A549 (cell line): ENCODE results near the gene CAPN14. TPM values are rescaled to one million over a fixed set of nuclear protein-coding genes. Genes with fewer than 3 reads are reported as not detected.

ENCODE experiments used
- ATAC-seq, 2 experiments: fragments of 200-7000 bp in 1 of 2; fragments of >200 bp in 1 of 2; cut with Nextera tagmentation in 1 of 2; cut with Tn5 transposase in 1 of 2; 3 replicates each; pipeline versions ENCODE4 v1.8.0 to v1.9.1; 2018 to 2020; ENCODE audit warnings: mild to moderate bottlenecking in 1 of 2, moderate library complexity in 1 of 2
- CTCF ChIA-PET: fragments of 300-600 bp; sonication (Branson Sonifier 250); formaldehyde crosslinking; extraction: SDS; loops from one replicate; lab custom pipeline; 2021; ENCODE audit warnings: antibody characterized with exemption, inconsistent platforms; lab: Yijun Ruan, JAX
- POLR2A ChIA-PET: fragments of 350-600 bp; formaldehyde crosslinking; extraction: SDS; loops from one replicate; lab custom pipeline; 2021; ENCODE audit warnings: antibody characterized with exemption, inconsistent platforms; lab: Yijun Ruan, JAX
- DNase-seq, 2 experiments: peaks; one replicate each; pipeline versions ENCODE4 v3.0.0 to v3.0.0-alpha.2; 2011 to 2016; ENCODE audit warnings: low read depth in 1 of 2, low spot score in 1 of 2
- FAIRE-seq: peaks from 2 replicates; lab custom pipeline; 2011; peaks lifted over from hg19 to GRCh38; lab: Jason Lieb, UNC
- H3K27ac ChIP-seq, 2 experiments: fragments of >200 bp; sonication (Bioruptor Twin); formaldehyde crosslinking; 3 replicates each; pipeline ENCODE4 v1.5.1; 2016 to 2017
- H3K4me1 ChIP-seq: fragments of >200 bp; sonication (Bioruptor Twin); formaldehyde crosslinking; 3 replicates; pipeline ENCODE4 v1.6.1; 2016
- H3K4me2 ChIP-seq: fragments of >200 bp; sonication (Bioruptor Twin); formaldehyde crosslinking; 3 replicates; pipeline ENCODE4 v1.6.1; 2016
- H3K4me3 ChIP-seq: fragments of >200 bp; sonication (Bioruptor Twin); formaldehyde crosslinking; 3 replicates; pipeline ENCODE4 v1.5.1; 2016
- H3K9me3 ChIP-seq: fragments of >200 bp; sonication (Bioruptor Twin); formaldehyde crosslinking; 3 replicates; pipeline ENCODE4 v1.6.1; 2016
- CEBPB ChIP-seq, 2 experiments: fragments of >200 bp in 1 of 2; sonication (Bioruptor Twin) in 1 of 2; formaldehyde crosslinking in 1 of 2; IDR thresholded peaks; 2 replicates each; pipeline ENCODE4 v1.6.1; 2012 to 2016
- CTCF ChIP-seq: fragments of >200 bp; sonication (Bioruptor Twin); formaldehyde crosslinking; IDR thresholded peaks from 3 replicates; pipeline ENCODE4 v1.5.1; 2016
- EHF ChIP-seq: fragments of 250-450 bp; sonication (Bioruptor Pico); IDR thresholded peaks from 2 replicates; pipeline ENCODE4 v1.5.0; 2020; ENCODE audit warnings: mild to moderate bottlenecking
- EHMT2 ChIP-seq: fragments of 200-600 bp; sonication (generic); IDR thresholded peaks from 2 replicates; pipeline ENCODE4 v1.6.1; 2016; ENCODE audit warnings: antibody characterized with exemption, low read depth, mild to moderate bottlenecking, moderate library complexity
- FOSL2 ChIP-seq, 2 experiments: fragments of 450-650 bp in 1 of 2; fragments of >200 bp in 1 of 2; sonication (Bioruptor Twin) in 1 of 2; formaldehyde crosslinking; IDR thresholded peaks; 2 replicates each; pipeline versions ENCODE4 v1.5.0 to v1.6.1; 2016 to 2020; ENCODE audit warnings: mild to moderate bottlenecking in 1 of 2, moderate library complexity in 1 of 2
- GATA3 ChIP-seq: IDR thresholded peaks from 2 replicates; pipeline ENCODE4 v1.6.1; 2012; ENCODE audit warnings: borderline replicate concordance
- HDAC2 ChIP-seq: fragments of 200-600 bp; sonication (generic); IDR thresholded peaks from 2 replicates; pipeline ENCODE4 v1.6.1; 2016
- HES2 ChIP-seq: fragments of >200 bp; sonication (Bioruptor Twin); formaldehyde crosslinking; IDR thresholded peaks from 2 replicates; pipeline ENCODE4 v1.6.1; 2016
- JUN ChIP-seq, 2 experiments: fragments of >200 bp; sonication (Bioruptor Twin); formaldehyde crosslinking; IDR thresholded peaks; 2 replicates in 1 of 2; 3 replicates in 1 of 2; pipeline ENCODE4 v1.6.1; 2016 to 2017
- JUNB ChIP-seq: fragments of >200 bp; sonication (Bioruptor Twin); formaldehyde crosslinking; IDR thresholded peaks from 2 replicates; pipeline ENCODE4 v1.6.1; 2016
- KDM1A ChIP-seq: fragments of 200-600 bp; sonication (generic); IDR thresholded peaks from 2 replicates; pipeline ENCODE4 v1.6.1; 2016; ENCODE audit warnings: low read depth, mild to moderate bottlenecking
- KDM5A ChIP-seq: fragments of 200-600 bp; sonication (generic); IDR thresholded peaks from 2 replicates; pipeline ENCODE4 v1.6.1; 2016; ENCODE audit warnings: antibody characterized with exemption, mild to moderate bottlenecking
- MAFK ChIP-seq: fragments of 450-650 bp; IDR thresholded peaks from 2 replicates; pipeline ENCODE4 v1.6.1; 2014; ENCODE audit not compliant: partially characterized antibody
- NFE2L2 ChIP-seq: fragments of 150-350 bp; conservative IDR thresholded peaks from 2 replicates; pipeline ENCODE4 v1.6.1; 2014; ENCODE audit warnings: low read length
- POLR2A ChIP-seq: IDR thresholded peaks from 2 replicates; pipeline ENCODE4 v1.6.1; 2012; ENCODE audit warnings: mild to moderate bottlenecking, low read length
- RAD21 ChIP-seq, 2 experiments: fragments of >200 bp in 1 of 2; sonication (Bioruptor Twin) in 1 of 2; formaldehyde crosslinking in 1 of 2; IDR thresholded peaks in 1 of 2; conservative IDR thresholded peaks in 1 of 2; 2 replicates in 1 of 2; 3 replicates in 1 of 2; pipeline ENCODE4 v1.6.1; 2012 to 2018; ENCODE audit warnings: inconsistent platforms in 1 of 2
- RARB ChIP-seq: fragments of 250-450 bp; sonication (Bioruptor Pico); IDR thresholded peaks from 2 replicates; pipeline ENCODE4 v1.8.0; 2021; ENCODE audit warnings: mild to moderate bottlenecking, moderate library complexity
- RFX5 ChIP-seq: fragments of 450-650 bp; IDR thresholded peaks from 2 replicates; pipeline ENCODE4 v1.7.1; 2014; ENCODE audit warnings: antibody characterized with exemption, mild to moderate bottlenecking, moderate library complexity
- TFCP2L1 ChIP-seq: fragments of 250-450 bp; sonication (Bioruptor Pico); IDR thresholded peaks from 2 replicates; pipeline ENCODE4 v1.5.0; 2021; ENCODE audit warnings: mild to moderate bottlenecking
- WGBS: methylation state at CpG from one replicate; pipeline ENCODE4 v1.1.6; 2017; ENCODE audit errors: missing lambda C conversion rate; 5-methylcytosine and 5-hydroxymethylcytosine counted together
- polyA plus RNA-seq, 4 experiments: library from polyadenylated mRNA; depleted of rRNA in 3 of 4; stranded (reverse); fragments of >200 nt; fragmentation: RNase III in 1 of 4; extraction: RNeasy Plus Mini Kit Qiagen cat#74134 plus additional on column Dnase treatment in 1 of 4; gene quantifications; 2 replicates in 3 of 4; 3 replicates in 1 of 4; pipeline ENCODE4 v1.2.3, GENCODE V29; 2011 to 2017
- TF ChIP-seq, protein P1 (sequence below): fragments of 250-450 bp; sonication (Bioruptor Pico); IDR thresholded peaks from 2 replicates; pipeline ENCODE4 v1.5.0; 2021; ENCODE audit warnings: mild to moderate bottlenecking, moderate library complexity, borderline replicate concordance
- TF ChIP-seq, protein P2 (sequence below): IDR thresholded peaks from 2 replicates; pipeline ENCODE4 v1.6.1; 2012
- TF ChIP-seq, protein P3 (sequence below): fragments of 200-600 bp; sonication (generic); IDR thresholded peaks from 2 replicates; pipeline ENCODE4 v1.6.1; 2016; ENCODE audit warnings: antibody characterized with exemption, mild to moderate bottlenecking, moderate library complexity
- TF ChIP-seq, protein P4 (sequence below): fragments of 150-350 bp; IDR thresholded peaks from 2 replicates; pipeline ENCODE4 v1.6.1; 2014; ENCODE audit warnings: low read depth, mild to moderate bottlenecking, low read length

The CAPN14 gene
- polyA plus RNA-seq, 2 of the 4 experiments (the other 2 are of a cell fraction), result 0.04 to 0.06 TPM

DNA sequence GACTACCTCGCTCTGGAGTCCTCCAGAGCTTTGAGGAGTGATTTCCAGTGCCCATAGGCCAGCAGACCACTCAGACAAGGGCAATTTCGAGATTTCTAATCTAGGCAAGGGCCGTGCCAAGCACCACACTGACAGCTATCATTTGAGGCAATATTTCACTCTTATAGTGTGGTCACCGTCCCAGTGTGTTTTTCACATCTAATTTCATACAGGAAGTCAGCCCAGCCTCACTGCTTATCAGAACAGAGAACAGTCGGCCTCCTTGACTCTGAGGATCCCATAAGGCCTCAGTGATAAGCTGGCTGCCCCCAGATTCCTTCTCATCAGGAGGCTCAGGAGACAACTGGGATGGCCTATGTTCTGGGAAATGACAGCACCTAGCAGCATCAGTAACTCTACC lies 581 bp downstream of the CAPN14 start:
- Histone ChIP-seq H3K9me3 (no peaks in the 10 kb centered on the region), H3K4me3 (no peak overlapping the region), H3K4me2 (no peak overlapping the region), H3K4me1 (no peaks in the 10 kb centered on the region), H3K27ac (no peak overlapping the region)
- no peak for DNase-seq
- no peak for FAIRE-seq
- CTCF ChIA-PET, result interaction anchor here (0.8 to 2.5 kb wide), 3 partner anchors 17 to 48 kb away, joined by 3 to 6 read pairs (median 5); partner anchors contain the start of gene EHD3
- POLR2A ChIA-PET, result no interaction called here
- TF ChIP-seq TFCP2L1 (CRISPR knock-in tag) (no peak), MAFK (no peak), RFX5 (no peak)
- no peak for ATAC-seq
- 28% methylated on average over 5 of the region's 5 CpGs for WGBS

DNA sequence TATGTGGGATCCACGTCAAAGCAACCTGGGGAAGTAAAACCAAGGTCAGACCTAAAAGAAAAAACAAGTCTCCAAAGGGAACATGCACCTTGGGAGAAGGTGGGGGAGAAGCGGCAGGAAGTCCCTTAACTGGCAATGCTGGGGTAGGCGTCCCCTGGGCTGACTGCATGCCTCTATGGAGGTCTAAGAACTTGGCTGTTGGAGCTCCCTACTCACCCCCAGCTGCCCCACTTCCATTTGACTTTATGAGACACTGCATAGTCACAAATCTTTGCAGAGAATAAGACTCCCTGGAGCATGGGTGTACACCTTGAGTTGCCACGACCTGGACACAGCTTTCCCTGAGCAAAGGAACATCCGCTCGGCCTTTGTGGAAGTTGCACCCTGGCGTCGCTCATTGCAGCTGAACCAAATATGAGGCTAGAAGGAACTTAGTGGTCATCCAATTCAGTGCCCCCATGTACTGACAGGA lies 2.8 kb downstream of the CAPN14 start:
- no peak for FAIRE-seq

GRCh38 chr2:31213601-31214443 lies 3.5 kb downstream of the CAPN14 start:
- Histone ChIP-seq H3K4me1 (no peaks in the 10 kb centered on the region), H3K9me3 (no peaks in the 10 kb centered on the region), H3K4me3 (no peak overlapping the region), H3K4me2 (no peak overlapping the region), H3K27ac (no peak overlapping the region)
- POLR2A ChIA-PET, result no interaction called here
- CTCF ChIA-PET, result no interaction called here
- TF ChIP-seq FOSL2 (IDR thresholded peaks at IDR 0.05) (no peak), FOSL2 (CRISPR knock-in tag; IDR thresholded peaks at IDR 0.05) (no peak), KDM5A (no peak), HES2 (no peak), MAFK (no peak), JUNB (no peak), GATA3 (no peak), CTCF (no peak), EHMT2 (no peak), RFX5 (no peak), POLR2A (no peak), HDAC2 (no peak), JUN (IDR thresholded peaks at IDR 0.05) (no peak), EHF (no peak)
- TF ChIP-seq, protein P1, sequence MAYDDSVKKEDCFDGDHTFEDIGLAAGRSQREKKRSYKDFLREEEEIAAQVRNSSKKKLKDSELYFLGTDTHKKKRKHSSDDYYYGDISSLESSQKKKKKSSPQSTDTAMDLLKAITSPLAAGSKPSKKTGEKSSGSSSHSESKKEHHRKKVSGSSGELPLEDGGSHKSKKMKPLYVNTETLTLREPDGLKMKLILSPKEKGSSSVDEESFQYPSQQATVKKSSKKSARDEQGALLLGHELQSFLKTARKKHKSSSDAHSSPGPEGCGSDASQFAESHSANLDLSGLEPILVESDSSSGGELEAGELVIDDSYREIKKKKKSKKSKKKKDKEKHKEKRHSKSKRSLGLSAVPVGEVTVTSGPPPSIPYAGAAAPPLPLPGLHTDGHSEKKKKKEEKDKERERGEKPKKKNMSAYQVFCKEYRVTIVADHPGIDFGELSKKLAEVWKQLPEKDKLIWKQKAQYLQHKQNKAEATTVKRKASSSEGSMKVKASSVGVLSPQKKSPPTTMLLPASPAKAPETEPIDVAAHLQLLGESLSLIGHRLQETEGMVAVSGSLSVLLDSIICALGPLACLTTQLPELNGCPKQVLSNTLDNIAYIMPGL (CRISPR knock-in tag), result no peak
- TF ChIP-seq, protein P2, sequence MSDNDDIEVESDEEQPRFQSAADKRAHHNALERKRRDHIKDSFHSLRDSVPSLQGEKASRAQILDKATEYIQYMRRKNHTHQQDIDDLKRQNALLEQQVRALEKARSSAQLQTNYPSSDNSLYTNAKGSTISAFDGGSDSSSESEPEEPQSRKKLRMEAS, result no peak
- TF ChIP-seq, protein P3, sequence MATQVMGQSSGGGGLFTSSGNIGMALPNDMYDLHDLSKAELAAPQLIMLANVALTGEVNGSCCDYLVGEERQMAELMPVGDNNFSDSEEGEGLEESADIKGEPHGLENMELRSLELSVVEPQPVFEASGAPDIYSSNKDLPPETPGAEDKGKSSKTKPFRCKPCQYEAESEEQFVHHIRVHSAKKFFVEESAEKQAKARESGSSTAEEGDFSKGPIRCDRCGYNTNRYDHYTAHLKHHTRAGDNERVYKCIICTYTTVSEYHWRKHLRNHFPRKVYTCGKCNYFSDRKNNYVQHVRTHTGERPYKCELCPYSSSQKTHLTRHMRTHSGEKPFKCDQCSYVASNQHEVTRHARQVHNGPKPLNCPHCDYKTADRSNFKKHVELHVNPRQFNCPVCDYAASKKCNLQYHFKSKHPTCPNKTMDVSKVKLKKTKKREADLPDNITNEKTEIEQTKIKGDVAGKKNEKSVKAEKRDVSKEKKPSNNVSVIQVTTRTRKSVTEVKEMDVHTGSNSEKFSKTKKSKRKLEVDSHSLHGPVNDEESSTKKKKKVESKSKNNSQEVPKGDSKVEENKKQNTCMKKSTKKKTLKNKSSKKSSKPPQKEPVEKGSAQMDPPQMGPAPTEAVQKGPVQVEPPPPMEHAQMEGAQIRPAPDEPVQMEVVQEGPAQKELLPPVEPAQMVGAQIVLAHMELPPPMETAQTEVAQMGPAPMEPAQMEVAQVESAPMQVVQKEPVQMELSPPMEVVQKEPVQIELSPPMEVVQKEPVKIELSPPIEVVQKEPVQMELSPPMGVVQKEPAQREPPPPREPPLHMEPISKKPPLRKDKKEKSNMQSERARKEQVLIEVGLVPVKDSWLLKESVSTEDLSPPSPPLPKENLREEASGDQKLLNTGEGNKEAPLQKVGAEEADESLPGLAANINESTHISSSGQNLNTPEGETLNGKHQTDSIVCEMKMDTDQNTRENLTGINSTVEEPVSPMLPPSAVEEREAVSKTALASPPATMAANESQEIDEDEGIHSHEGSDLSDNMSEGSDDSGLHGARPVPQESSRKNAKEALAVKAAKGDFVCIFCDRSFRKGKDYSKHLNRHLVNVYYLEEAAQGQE, result no peak
- TF ChIP-seq, protein P4, sequence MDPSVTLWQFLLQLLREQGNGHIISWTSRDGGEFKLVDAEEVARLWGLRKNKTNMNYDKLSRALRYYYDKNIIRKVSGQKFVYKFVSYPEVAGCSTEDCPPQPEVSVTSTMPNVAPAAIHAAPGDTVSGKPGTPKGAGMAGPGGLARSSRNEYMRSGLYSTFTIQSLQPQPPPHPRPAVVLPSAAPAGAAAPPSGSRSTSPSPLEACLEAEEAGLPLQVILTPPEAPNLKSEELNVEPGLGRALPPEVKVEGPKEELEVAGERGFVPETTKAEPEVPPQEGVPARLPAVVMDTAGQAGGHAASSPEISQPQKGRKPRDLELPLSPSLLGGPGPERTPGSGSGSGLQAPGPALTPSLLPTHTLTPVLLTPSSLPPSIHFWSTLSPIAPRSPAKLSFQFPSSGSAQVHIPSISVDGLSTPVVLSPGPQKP, result no peak
- DNase-seq (no peak), FAIRE-seq (no peak), ATAC-seq (no peak)
- WGBS, result 3% methylated on average over 4 of the region's 4 CpGs

More for the DNA sequence above, 2.8 kb downstream of the CAPN14 start:
- Histone ChIP-seq H3K27ac (no peak overlapping the region), H3K4me2 (no peak overlapping the region), H3K4me3 (no peak overlapping the region), H3K4me1 (no peaks in the 10 kb centered on the region), H3K9me3 (no peaks in the 10 kb centered on the region)
- TF ChIP-seq RARB (CRISPR knock-in tag) (no peak), RFX5 (no peak), CEBPB (IDR thresholded peaks at IDR 0.05) (no peak), RAD21 (conservative IDR thresholded peaks at IDR 0.05 in 1 of 2, IDR thresholded peaks at IDR 0.05 in 1 of 2) (no peak), KDM1A (no peak), NFE2L2 (no peak), FOSL2 (IDR thresholded peaks at IDR 0.05) (no peak), FOSL2 (CRISPR knock-in tag; IDR thresholded peaks at IDR 0.05) (no peak), KDM5A (no peak)
- ATAC-seq (no peak), DNase-seq (no peak)
- ChIA-PET CTCF (interaction anchor here (0.7 to 1.2 kb wide), 2 partner anchors 17 to 352 kb away, joined by 3 read pairs; no protein-coding TSS in a partner anchor), POLR2A (no interaction called here)
- WGBS, result 57% methylated on average over 8 of the region's 8 CpGs
